K562 treated with DMSO at 1 percent for 24 hours (cell line): ENCODE data around the gene PRR23B. TPM values are rescaled to one million over a fixed set of nuclear protein-coding genes. Genes with fewer than 3 reads are reported as not detected.

ENCODE experiments used
- total RNA-seq: library from RNA; unstranded; fragments of 300-600 nt; gene quantifications from 2 replicates; pipeline ENCODE4 v1.2.3, GENCODE V29; 2022; ENCODE audit warnings: low read depth; ENCODE audit not compliant: insufficient read depth

PRR23B gene
- not detected in 2 replicates for total RNA-seq

GRCh38 chr3:139020868-139021234, at the start of gene PRR23B:
PRR23B (minus strand) TSS chr3:139020926; CDS start chr3:139020661, 265 bp downstream.

GRCh38 chr3:139044366-139045210, 23.9 kb upstream of the PRR23B start, which contains the start of gene PRR23C:
PRR23C (minus strand) TSS chr3:139044892; CDS start chr3:139044620, 272 bp downstream.

GRCh38 chr3:139006051-139006716, 14.5 kb downstream of the PRR23B start, which contains the start of gene PRR23A:
PRR23A (minus strand) TSS chr3:139006268; CDS start chr3:139006268, 0 bp downstream.

Other genes with a start within 250 kb of the PRR23B start
- gene PIK3CB, start 186.0 kb downstream of the PRR23B start, total RNA-seq = 38.5 and 39.7 TPM in 2 replicates
- gene FOXL2, start 73.8 kb downstream of the PRR23B start, total RNA-seq = 34.3 and 35.5 TPM in 2 replicates
- 9.1 and 13.9 TPM in 2 replicates for gene FOXL2NB, start 73.7 kb downstream of the PRR23B start, total RNA-seq
- not detected in 2 replicates for gene PRR23A, start 14.7 kb downstream of the PRR23B start, total RNA-seq
- gene PRR23C, start 24.0 kb upstream of the PRR23B start, total RNA-seq = not detected in 2 replicates